ENCODE results near the gene ALDOB. TPM values are rescaled to one million over a fixed set of nuclear protein-coding genes. Genes with fewer than 3 reads are reported as not detected.
A peak's percentile ranks its signal among the peaks of the same experiment; 100 is the strongest.

The ALDOB gene
- total RNA-seq, 2 donors from 2014 or later = 3.4 to 33.1 TPM

- no peaks in the 10 kb centered on the region for H3K27me3 ChIP-seq
- intact Hi-C loops (cut with DNase I) = no loop called here
- no peak for TF ChIP-seq CTCF (IDR thresholded peaks at IDR 0.05)
- H3K27ac ChIP-seq = no peak overlapping the region
- no peak for DNase-seq
- H3K4me1 ChIP-seq = no peaks in the 10 kb centered on the region
- no peak overlapping the region for H3K9ac ChIP-seq (ENCODE audit: low read depth in 2 of 2, low read length in 2 of 2)
- peaks cover 23% of the 10 kb centered on the region for H3K9me3 ChIP-seq
- H3K4me3 ChIP-seq = no peak overlapping the region
- H3K36me3 ChIP-seq = peaks cover 38% of the 10 kb centered on the region
Measured at GRCh38 chr9:101409079-101409477, 26.5 kb downstream of the ALDOB start.

GRCh38 chr9:101408374-101409078, 27.0 kb downstream of the ALDOB start:
- peaks cover 23% of the 10 kb centered on the region for H3K9me3 ChIP-seq
- H3K27me3 ChIP-seq = no peaks in the 10 kb centered on the region
- H3K36me3 ChIP-seq = peaks cover 43% of the 10 kb centered on the region
- H3K4me3 ChIP-seq = no peak overlapping the region
- no peak overlapping the region for H3K9ac ChIP-seq (ENCODE audit: low read depth in 2 of 2, low read length in 2 of 2)
- DNase-seq = no peak
- no peak for TF ChIP-seq CTCF (IDR thresholded peaks at IDR 0.05)
- H3K4me1 ChIP-seq = no peaks in the 10 kb centered on the region
- intact Hi-C loops (cut with DNase I) = no loop called here
- H3K27ac ChIP-seq = no peak overlapping the region

GRCh38 chr9:101403516-101404285, 31.9 kb downstream of the ALDOB start:
- peaks cover 55% of the 10 kb centered on the region for H3K36me3 ChIP-seq
- no peak overlapping the region for H3K4me3 ChIP-seq
- no peak overlapping the region for H3K9ac ChIP-seq (ENCODE audit: low read depth in 2 of 2, low read length in 2 of 2)
- H3K4me1 ChIP-seq = no peaks in the 10 kb centered on the region
- no peak overlapping the region for H3K27ac ChIP-seq
- no peaks in the 10 kb centered on the region for H3K27me3 ChIP-seq
- peaks cover 5% of the 10 kb centered on the region for H3K9me3 ChIP-seq
- no peak for TF ChIP-seq CTCF (IDR thresholded peaks at IDR 0.05)
- intact Hi-C loops (cut with DNase I) = no loop called here
- no peak for DNase-seq

- H3K36me3 ChIP-seq = peaks cover 32% of the 10 kb centered on the region
- H3K9me3 ChIP-seq = no peaks in the 10 kb centered on the region
- H3K4me3 ChIP-seq = peak overlapping the region; percentile 66
- DNase-seq = no peak
- H3K27me3 ChIP-seq = no peaks in the 10 kb centered on the region
- H3K4me1 ChIP-seq = no peaks in the 10 kb centered on the region
- peak overlapping the region in 1 of 2 donors; percentile 12 for H3K9ac ChIP-seq (ENCODE audit: low read depth in 2 of 2, low read length in 2 of 2)
- intact Hi-C loops (cut with DNase I) = no loop called here
- no peak for TF ChIP-seq CTCF (IDR thresholded peaks at IDR 0.05)
- no peak overlapping the region for H3K27ac ChIP-seq
Measured at GRCh38 chr9:101400120-101400519, 35.5 kb downstream of the ALDOB start.

- Histone ChIP-seq H3K27ac (peak overlapping the region; percentile 73), H3K4me3 (peak overlapping the region; percentile 66), H3K9ac (ENCODE audit: low read depth in 2 of 2, low read length in 2 of 2) (peak overlapping the region; percentile 78 to 91), H3K4me1 (no peaks in the 10 kb centered on the region), H3K27me3 (no peaks in the 10 kb centered on the region), H3K9me3 (no peaks in the 10 kb centered on the region), H3K36me3 (peaks cover 26% of the 10 kb centered on the region)
- intact Hi-C loops (cut with DNase I) = loop anchor here (10.0 kb wide), 1 partner anchor 685 kb away; no protein-coding TSS in a partner anchor
- TF ChIP-seq CTCF (IDR thresholded peaks at IDR 0.05) = no peak
- DNase-seq = no peak
Measured at GRCh38 chr9:101399643-101399970, 36.0 kb downstream of the ALDOB start.

Measured in colonic mucosa (tissue), 4 donors.